Fibroblast of lung (primary cell): ENCODE results near the gene N4BP2.

Experiments
- EZH2 ChIP-seq: IDR thresholded peaks from 2 replicates; pipeline ENCODE4 v1.5.1; 2012; ENCODE audit warnings: low read length, control low read depth, mild to moderate bottlenecking; ENCODE audit errors: missing control alignments
- TF ChIP-seq, protein P1 (sequence below), 2 donors: IDR thresholded peaks in 1 of 2; conservative IDR thresholded peaks in 1 of 2; 1 replicate in 1 of 2; 2 replicates in 1 of 2; pipeline ENCODE4 v1.5.1; 2011 to 2012; ENCODE audit warnings: low read length in 2 of 2, control low read depth in 1 of 2, inconsistent platforms in 1 of 2, low read depth in 1 of 2, mild to moderate bottlenecking in 1 of 2

DNA sequence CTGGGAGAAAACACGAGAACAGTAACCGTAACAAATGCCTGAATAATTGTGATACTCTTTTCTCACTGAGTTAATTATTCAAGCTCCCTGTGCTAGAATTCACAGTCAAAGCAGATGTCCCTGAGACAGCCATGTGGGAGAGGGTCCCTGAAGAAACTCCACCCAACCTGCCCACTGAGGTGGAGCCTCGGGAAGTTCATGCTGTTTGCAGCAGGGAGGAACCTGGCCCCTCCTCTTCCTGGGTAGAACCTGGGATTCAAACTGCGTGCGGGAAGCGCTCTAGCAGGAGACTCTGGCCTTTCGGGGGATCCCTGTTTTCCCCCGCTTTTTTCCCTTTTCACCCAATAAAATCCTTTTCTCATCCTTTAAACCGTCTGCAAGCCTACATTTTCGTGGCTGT lies 120.0 kb downstream of the N4BP2 start:
- TF ChIP-seq, protein P1, sequence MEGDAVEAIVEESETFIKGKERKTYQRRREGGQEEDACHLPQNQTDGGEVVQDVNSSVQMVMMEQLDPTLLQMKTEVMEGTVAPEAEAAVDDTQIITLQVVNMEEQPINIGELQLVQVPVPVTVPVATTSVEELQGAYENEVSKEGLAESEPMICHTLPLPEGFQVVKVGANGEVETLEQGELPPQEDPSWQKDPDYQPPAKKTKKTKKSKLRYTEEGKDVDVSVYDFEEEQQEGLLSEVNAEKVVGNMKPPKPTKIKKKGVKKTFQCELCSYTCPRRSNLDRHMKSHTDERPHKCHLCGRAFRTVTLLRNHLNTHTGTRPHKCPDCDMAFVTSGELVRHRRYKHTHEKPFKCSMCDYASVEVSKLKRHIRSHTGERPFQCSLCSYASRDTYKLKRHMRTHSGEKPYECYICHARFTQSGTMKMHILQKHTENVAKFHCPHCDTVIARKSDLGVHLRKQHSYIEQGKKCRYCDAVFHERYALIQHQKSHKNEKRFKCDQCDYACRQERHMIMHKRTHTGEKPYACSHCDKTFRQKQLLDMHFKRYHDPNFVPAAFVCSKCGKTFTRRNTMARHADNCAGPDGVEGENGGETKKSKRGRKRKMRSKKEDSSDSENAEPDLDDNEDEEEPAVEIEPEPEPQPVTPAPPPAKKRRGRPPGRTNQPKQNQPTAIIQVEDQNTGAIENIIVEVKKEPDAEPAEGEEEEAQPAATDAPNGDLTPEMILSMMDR (conservative IDR thresholded peaks at IDR 0.05 in 1 of 2, IDR thresholded peaks at IDR 0.05 in 1 of 2; ENCODE audit: low read depth in 1 of 2, low read length in 2 of 2), result no peak
- no peak for TF ChIP-seq EZH2
